Ishikawa (cell line): ENCODE results near the gene LRRC32.

ENCODE experiments used
- CEBPB ChIP-seq: IDR thresholded peaks from 2 replicates; pipeline ENCODE4 v1.6.1; 2012
- CREB1 ChIP-seq: IDR thresholded peaks from 2 replicates; pipeline ENCODE4 v1.6.1; 2012; ENCODE audit warnings: low read depth
- EGR1 ChIP-seq: IDR thresholded peaks from 2 replicates; pipeline ENCODE4 v1.6.1; 2012
- EP300 ChIP-seq: IDR thresholded peaks from 2 replicates; pipeline ENCODE4 v1.6.1; 2012; ENCODE audit warnings: borderline replicate concordance
- MAX ChIP-seq: IDR thresholded peaks from 2 replicates; pipeline ENCODE4 v1.6.1; 2012
- NFIC ChIP-seq: IDR thresholded peaks from 2 replicates; pipeline ENCODE4 v1.6.1; 2012
- RAD21 ChIP-seq: IDR thresholded peaks from 2 replicates; pipeline ENCODE4 v1.6.1; 2012; ENCODE audit warnings: low read depth
- REST ChIP-seq: IDR thresholded peaks from 2 replicates; pipeline ENCODE4 v1.6.1; 2012; ENCODE audit warnings: low read depth, mild to moderate bottlenecking
- TAF1 ChIP-seq: IDR thresholded peaks from 2 replicates; pipeline ENCODE4 v1.6.1; 2012; ENCODE audit warnings: low read depth, mild to moderate bottlenecking
- TCF12 ChIP-seq: IDR thresholded peaks from 2 replicates; pipeline ENCODE4 v1.6.1; 2012; ENCODE audit warnings: low read depth
- TEAD4 ChIP-seq: IDR thresholded peaks from 2 replicates; pipeline ENCODE4 v1.6.1; 2012
- YY1 ChIP-seq: IDR thresholded peaks from 2 replicates; pipeline ENCODE4 v1.6.1; 2012; ENCODE audit warnings: low read depth
- ZBTB7A ChIP-seq: IDR thresholded peaks from 2 replicates; pipeline ENCODE4 v1.6.1; 2012; ENCODE audit warnings: low read depth

- TF ChIP-seq EGR1 (no peak), NFIC (no peak), CREB1 (no peak), TEAD4 (no peak), YY1 (no peak), EP300 (no peak), REST (no peak), RAD21 (no peak), CEBPB (no peak), MAX (no peak), ZBTB7A (no peak), TAF1 (no peak), TCF12 (no peak)
These were observed 26.2 kb upstream of the LRRC32 start for GRCh38 chr11:76696756-76697155.
